ENCODE measurements around the gene TOMT.

TOMT gene

DNA sequence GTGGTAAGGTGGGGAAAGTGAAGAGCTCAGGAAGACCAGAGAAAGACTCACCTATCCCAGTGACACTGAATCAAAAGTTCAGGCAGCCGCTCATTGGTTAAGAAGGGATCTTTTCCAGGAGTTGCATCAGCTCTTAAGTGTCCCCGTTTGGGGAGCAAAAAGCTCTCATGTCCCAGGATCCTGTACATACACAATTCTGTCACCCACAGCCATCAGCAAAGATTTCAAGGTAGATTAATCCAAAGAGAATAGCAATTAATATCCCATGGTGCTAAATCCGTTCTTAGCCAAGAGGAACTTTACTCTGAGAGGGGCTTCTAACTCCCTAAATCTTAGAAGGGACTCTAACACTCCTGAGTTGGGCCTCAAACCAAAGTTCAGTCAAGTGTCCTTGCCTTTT lies 49.1 kb downstream of the TOMT start:
- H3K36me3 ChIP-seq (ENCODE audit: insufficient read depth, low read length) = no peaks in the 10 kb centered on the region
- H2AFZ ChIP-seq (ENCODE audit: low read length) = no peak overlapping the region
- no peak overlapping the region for H3K4me3 ChIP-seq (ENCODE audit: low read depth, low read length, poor library complexity, severe bottlenecking)
- H3K9me2 ChIP-seq (ENCODE audit: low read depth, low read length) = no peaks in the 10 kb centered on the region
- no peaks in the 10 kb centered on the region for H3F3A ChIP-seq (ENCODE audit: insufficient read depth, low read length)
- no peak overlapping the region for H3K27ac ChIP-seq (ENCODE audit: low read depth, low read length, poor library complexity, severe bottlenecking)
- no peak for TF ChIP-seq CTCF (IDR thresholded peaks at IDR 0.05; ENCODE audit: low read length)
- no peaks in the 10 kb centered on the region for H4K20me1 ChIP-seq (ENCODE audit: insufficient read depth, low read length)
- no peaks in the 10 kb centered on the region for H3K79me2 ChIP-seq (ENCODE audit: insufficient read depth, low read length)
- H3K4me1 ChIP-seq (ENCODE audit: insufficient read depth, low read length, severe bottlenecking) = no peaks in the 10 kb centered on the region
- no peak overlapping the region for H3K9ac ChIP-seq (ENCODE audit: low read length)
- H3K9me3 ChIP-seq (ENCODE audit: low read length) = no peaks in the 10 kb centered on the region
- H3K4me2 ChIP-seq (ENCODE audit: low read length) = no peak overlapping the region
- no peaks in the 10 kb centered on the region for H3K27me3 ChIP-seq (ENCODE audit: insufficient read depth, low read length)

DNA sequence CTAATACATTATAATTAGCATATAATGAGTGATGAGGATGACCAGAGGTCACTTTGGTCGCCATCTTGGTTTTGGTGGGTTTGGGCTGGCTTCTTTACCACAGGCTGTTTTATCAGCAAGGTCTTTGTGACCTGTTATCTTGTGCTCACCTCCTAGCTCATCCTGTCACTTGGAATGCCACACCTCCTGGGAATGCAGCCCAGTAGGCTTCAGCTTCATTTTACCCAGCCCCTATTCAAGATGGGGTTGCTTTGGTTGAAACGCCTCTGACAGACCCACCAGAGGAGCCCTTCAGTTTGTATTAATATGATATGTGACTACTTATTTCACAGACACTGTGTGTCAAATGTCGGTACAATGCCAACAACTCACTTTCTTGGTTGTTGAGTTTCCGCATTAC lies 50.0 kb downstream of the TOMT start:
- Histone ChIP-seq H3K9me2 (ENCODE audit: low read depth, low read length) (no peaks in the 10 kb centered on the region), H4K20me1 (ENCODE audit: insufficient read depth, low read length) (no peaks in the 10 kb centered on the region), H3K4me1 (ENCODE audit: insufficient read depth, low read length, severe bottlenecking) (no peaks in the 10 kb centered on the region), H3K27ac (ENCODE audit: low read depth, low read length, poor library complexity, severe bottlenecking) (no peak overlapping the region), H3K4me2 (ENCODE audit: low read length) (no peak overlapping the region), H3K36me3 (ENCODE audit: insufficient read depth, low read length) (no peaks in the 10 kb centered on the region), H3K4me3 (ENCODE audit: low read depth, low read length, poor library complexity, severe bottlenecking) (no peak overlapping the region), H2AFZ (ENCODE audit: low read length) (no peak overlapping the region), H3K9ac (ENCODE audit: low read length) (no peak overlapping the region), H3F3A (ENCODE audit: insufficient read depth, low read length) (no peaks in the 10 kb centered on the region), H3K79me2 (ENCODE audit: insufficient read depth, low read length) (no peaks in the 10 kb centered on the region), H3K27me3 (ENCODE audit: insufficient read depth, low read length) (no peaks in the 10 kb centered on the region), H3K9me3 (ENCODE audit: low read length) (no peaks in the 10 kb centered on the region)
- TF ChIP-seq CTCF (IDR thresholded peaks at IDR 0.05; ENCODE audit: low read length) = no peak
- TF ChIP-seq EZH2 (IDR thresholded peaks at IDR 0.05; ENCODE audit: borderline replicate concordance, low read length) = no peak

DNA sequence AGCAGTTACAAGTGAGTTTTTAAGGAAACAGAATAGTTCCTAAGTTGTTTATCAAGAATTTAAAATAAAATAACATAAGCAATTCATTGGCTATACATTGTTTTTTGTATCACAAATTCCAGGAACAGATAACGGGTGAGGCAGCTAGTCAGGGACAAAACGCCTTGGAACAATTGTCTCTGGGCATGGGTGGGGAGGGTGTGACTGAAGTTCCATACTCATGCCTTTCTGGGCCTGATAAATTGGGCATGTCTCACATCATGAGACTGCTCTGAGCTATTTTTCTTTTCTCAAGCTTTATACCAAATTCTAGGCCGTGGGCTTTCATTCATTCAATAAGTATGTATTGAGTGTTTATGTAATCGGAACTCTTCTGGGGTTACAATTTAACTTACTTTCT lies 51.4 kb downstream of the TOMT start:
- Histone ChIP-seq H4K20me1 (ENCODE audit: insufficient read depth, low read length) (no peaks in the 10 kb centered on the region), H2AFZ (ENCODE audit: low read length) (no peak overlapping the region), H3K27ac (ENCODE audit: low read depth, low read length, poor library complexity, severe bottlenecking) (no peak overlapping the region), H3K9me3 (ENCODE audit: low read length) (no peaks in the 10 kb centered on the region), H3K9me2 (ENCODE audit: low read depth, low read length) (no peaks in the 10 kb centered on the region), H3K4me3 (ENCODE audit: low read depth, low read length, poor library complexity, severe bottlenecking) (no peak overlapping the region), H3F3A (ENCODE audit: insufficient read depth, low read length) (no peaks in the 10 kb centered on the region), H3K4me2 (ENCODE audit: low read length) (no peak overlapping the region), H3K36me3 (ENCODE audit: insufficient read depth, low read length) (no peaks in the 10 kb centered on the region), H3K4me1 (ENCODE audit: insufficient read depth, low read length, severe bottlenecking) (no peaks in the 10 kb centered on the region), H3K9ac (ENCODE audit: low read length) (no peak overlapping the region), H3K79me2 (ENCODE audit: insufficient read depth, low read length) (no peaks in the 10 kb centered on the region), H3K27me3 (ENCODE audit: insufficient read depth, low read length) (no peaks in the 10 kb centered on the region)
- TF ChIP-seq CTCF (IDR thresholded peaks at IDR 0.05; ENCODE audit: low read length) (no peak), EZH2 (IDR thresholded peaks at IDR 0.05; ENCODE audit: borderline replicate concordance, low read length) (no peak)

Measured in OCI-LY1 (cell line).